ENCODE data around the gene RPL10. TPM values are rescaled to one million over a fixed set of nuclear protein-coding genes. Genes with fewer than 3 reads are reported as not detected.
A peak's percentile ranks its signal among the peaks of the same experiment; 100 is the strongest.
"Not testable (repeated sequence)": the region's sequence is repeated elsewhere in the genome, so short reads cannot be mapped to it uniquely, and the experiment has no call there.

The RPL10 gene
- total RNA-seq, 1 donor from 2014 or later = 3,042 TPM

- no peaks in the 10 kb centered on the region for H3K36me3 Mint-ChIP-seq
- H3K4me1 Mint-ChIP-seq (ENCODE audit: unreplicated experiment) = peaks cover 4% of the 10 kb centered on the region
- H3K27me3 Mint-ChIP-seq = no peaks in the 10 kb centered on the region
- H3K27ac Mint-ChIP-seq = peak overlapping the region; percentile 88
- no peak for DNase-seq (ENCODE audit: extremely low spot score, unreplicated experiment)
- H3K9me3 Mint-ChIP-seq = no peaks in the 10 kb centered on the region
- H3K4me3 Mint-ChIP-seq = no peak overlapping the region
- no peak for TF ChIP-seq CTCF (conservative IDR thresholded peaks at IDR 0.05)
Observed at GRCh38 chrX:154381271-154381670, 16.9 kb upstream of the RPL10 start.

GRCh38 chrX:154382483-154383069 is 15.6 kb upstream of the RPL10 start:
- no peaks in the 10 kb centered on the region for H3K27me3 Mint-ChIP-seq
- no peak overlapping the region for H3K4me3 Mint-ChIP-seq
- no peak for TF ChIP-seq CTCF (conservative IDR thresholded peaks at IDR 0.05)
- peaks cover 4% of the 10 kb centered on the region for H3K4me1 Mint-ChIP-seq (ENCODE audit: unreplicated experiment)
- H3K9me3 Mint-ChIP-seq = no peaks in the 10 kb centered on the region
- peak overlapping the region; percentile 52 for H3K27ac Mint-ChIP-seq
- H3K36me3 Mint-ChIP-seq = no peaks in the 10 kb centered on the region
- DNase-seq (ENCODE audit: extremely low spot score, unreplicated experiment) = no peak

GRCh38 chrX:154383359-154384283 is 14.6 kb upstream of the RPL10 start:
- Mint-ChIP-seq H3K4me3 (peak overlapping the region; percentile 25), H3K9me3 (no peaks in the 10 kb centered on the region), H3K4me1 (ENCODE audit: unreplicated experiment) (peaks cover 4% of the 10 kb centered on the region), H3K27me3 (no peaks in the 10 kb centered on the region), H3K27ac (peak overlapping the region; percentile 52), H3K36me3 (no peaks in the 10 kb centered on the region)
- TF ChIP-seq CTCF (conservative IDR thresholded peaks at IDR 0.05) = no peak
- no peak for DNase-seq (ENCODE audit: extremely low spot score, unreplicated experiment)

GRCh38 chrX:154384284-154384892 is 13.8 kb upstream of the RPL10 start:
- Mint-ChIP-seq H3K4me1 (ENCODE audit: unreplicated experiment) (peaks cover 4% of the 10 kb centered on the region), H3K9me3 (no peaks in the 10 kb centered on the region), H3K27me3 (no peaks in the 10 kb centered on the region), H3K27ac (no peak overlapping the region), H3K4me3 (no peak overlapping the region), H3K36me3 (no peaks in the 10 kb centered on the region)
- peak; percentile 48 for TF ChIP-seq CTCF (conservative IDR thresholded peaks at IDR 0.05)
- DNase-seq (ENCODE audit: extremely low spot score, unreplicated experiment) = no peak

- not testable (repeated sequence) for H3K27ac Mint-ChIP-seq; H3K9me3 Mint-ChIP-seq; H3K4me1 Mint-ChIP-seq (ENCODE audit: unreplicated experiment); H3K4me3 Mint-ChIP-seq; H3K36me3 Mint-ChIP-seq; H3K27me3 Mint-ChIP-seq; DNase-seq (ENCODE audit: extremely low spot score, unreplicated experiment)
Observed at GRCh38 chrX:154388094-154388493, 10.1 kb upstream of the RPL10 start.

- not testable (repeated sequence) for H3K4me3 Mint-ChIP-seq; H3K9me3 Mint-ChIP-seq; H3K4me1 Mint-ChIP-seq (ENCODE audit: unreplicated experiment); H3K27me3 Mint-ChIP-seq; DNase-seq (ENCODE audit: extremely low spot score, unreplicated experiment); H3K27ac Mint-ChIP-seq; H3K36me3 Mint-ChIP-seq
Observed at GRCh38 chrX:154388649-154389048, 9.5 kb upstream of the RPL10 start.

GRCh38 chrX:154389812-154390747 is 8.1 kb upstream of the RPL10 start:
- not testable (repeated sequence) for H3K4me3 Mint-ChIP-seq; H3K9me3 Mint-ChIP-seq; H3K4me1 Mint-ChIP-seq (ENCODE audit: unreplicated experiment); H3K36me3 Mint-ChIP-seq; H3K27me3 Mint-ChIP-seq; H3K27ac Mint-ChIP-seq; DNase-seq (ENCODE audit: extremely low spot score, unreplicated experiment)

GRCh38 chrX:154396363-154396762 is 1.8 kb upstream of the RPL10 start:
- H3K27me3 Mint-ChIP-seq; DNase-seq (ENCODE audit: extremely low spot score, unreplicated experiment); H3K4me3 Mint-ChIP-seq; H3K27ac Mint-ChIP-seq; H3K9me3 Mint-ChIP-seq: not testable (repeated sequence)
- Mint-ChIP-seq H3K4me1 (ENCODE audit: unreplicated experiment) (peaks cover 15% of the 10 kb centered on the region), H3K36me3 (peaks cover 20% of the 10 kb centered on the region)

Data from type B pancreatic cell (in vitro differentiated cells).